Smooth muscle cell (in vitro differentiated cells): Measurements from ENCODE around the gene VSIR. TPM values are rescaled to one million over a fixed set of nuclear protein-coding genes. Genes with fewer than 3 reads are reported as not detected.

Source experiments
- DNase-seq: peaks from one replicate; lab custom pipeline; 2025; ENCODE audit not compliant: unreplicated experiment; lab: John Stamatoyannopoulos, UW
- H2AFZ ChIP-seq: fragments of 200-600 bp; sonication (generic); 2 replicates; pipeline ENCODE4 v1.6.0; 2016; ENCODE audit warnings: antibody characterized with exemption, low read depth, mild to moderate bottlenecking
- H3F3A ChIP-seq: fragments of 200-600 bp; sonication (generic); 2 replicates; pipeline ENCODE4 v1.6.0; 2017; ENCODE audit warnings: antibody characterized with exemption, low read depth
- H3K27ac ChIP-seq: fragments of 200-600 bp; sonication (generic); 2 replicates; pipeline ENCODE4 v1.5.1; 2016; ENCODE audit warnings: low read depth, mild to moderate bottlenecking
- H3K27me3 ChIP-seq: fragments of 200-600 bp; sonication (generic); 2 replicates; pipeline ENCODE4 v1.6.1; 2016; ENCODE audit warnings: low read depth, mild to moderate bottlenecking
- H3K36me3 ChIP-seq: fragments of 200-600 bp; sonication (generic); 2 replicates; pipeline ENCODE4 v1.5.1; 2016; ENCODE audit warnings: low read depth
- H3K4me1 ChIP-seq: fragments of 200-600 bp; sonication (generic); 2 replicates; pipeline ENCODE4 v1.5.1; 2016; ENCODE audit warnings: low read depth
- H3K4me2 ChIP-seq: fragments of 200-600 bp; sonication (generic); 2 replicates; pipeline ENCODE4 v1.6.0; 2016; ENCODE audit warnings: mild to moderate bottlenecking
- H3K4me3 ChIP-seq: fragments of 200-600 bp; sonication (generic); 2 replicates; pipeline ENCODE4 v1.5.1; 2016; ENCODE audit warnings: mild to moderate bottlenecking
- H3K79me2 ChIP-seq: fragments of 200-600 bp; sonication (generic); 2 replicates; pipeline ENCODE4 v1.6.0; 2016; ENCODE audit warnings: low read depth, mild to moderate bottlenecking
- H3K9ac ChIP-seq: fragments of 200-600 bp; sonication (generic); 2 replicates; pipeline ENCODE4 v1.6.0; 2016; ENCODE audit warnings: low read depth
- H3K9me3 ChIP-seq: fragments of 200-600 bp; sonication (generic); replicated peaks from 2 replicates; pipeline ENCODE4 v1.5.1; 2016; ENCODE audit warnings: low read depth
- H4K20me1 ChIP-seq: fragments of 200-600 bp; sonication (generic); 2 replicates; pipeline ENCODE4 v1.6.0; 2016; ENCODE audit warnings: low read depth
- WGBS: methylation state at CpG from one replicate; pipeline ENCODE4 v1.1.7; 2016; ENCODE audit warnings: low lambda C conversion rate; 5-methylcytosine and 5-hydroxymethylcytosine counted together
- polyA plus RNA-seq: library from polyadenylated mRNA; unstranded; fragments of >200 nt; fragmentation: Nextera tagmentation; extraction: Ambion mirVana; gene quantifications from 2 replicates; pipeline ENCODE4 v1.2.1, GENCODE V29; 2016
- total RNA-seq: library from RNA; depleted of rRNA; stranded (reverse); fragments of >200 nt; gene quantifications from 2 replicates; pipeline ENCODE4 v1.2.3, GENCODE V29; 2014
- TF ChIP-seq, protein P1 (sequence below): fragments of 200-600 bp; sonication (generic); IDR thresholded peaks from 2 replicates; pipeline ENCODE4 v1.5.1; 2017; ENCODE audit warnings: borderline replicate concordance, mild to moderate bottlenecking, antibody characterized with exemption; ENCODE audit not compliant: insufficient read depth, poor library complexity, severe bottlenecking

The VSIR gene
- total and polyA plus RNA-seq, 2 experiments from 2014 or later, result 3.6 TPM

DNA sequence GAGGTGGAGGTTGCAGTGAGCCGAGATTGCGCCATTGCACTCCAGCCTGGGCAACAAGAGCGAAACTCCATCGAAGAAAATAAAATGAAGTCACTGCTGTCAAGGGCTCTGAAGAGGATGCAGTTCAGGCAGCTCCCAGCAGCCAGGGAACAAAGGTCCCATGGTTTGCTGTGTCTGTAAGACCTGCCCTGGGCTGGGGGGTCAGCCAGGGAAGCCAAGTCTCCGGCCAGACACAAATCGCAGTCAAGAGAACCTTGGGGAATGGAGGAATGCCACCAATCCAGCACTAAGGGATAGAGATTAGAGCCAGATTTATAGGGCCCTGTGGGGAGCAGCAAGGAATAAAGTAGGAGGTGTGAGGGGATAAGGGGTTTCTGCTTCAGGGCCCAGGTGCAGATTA is 28.9 kb upstream of the VSIR start:
- H2AFZ ChIP-seq, result no peak overlapping the region
- H3K27ac ChIP-seq, result no peak overlapping the region
- DNase-seq, result no peak
- TF ChIP-seq, protein P1, sequence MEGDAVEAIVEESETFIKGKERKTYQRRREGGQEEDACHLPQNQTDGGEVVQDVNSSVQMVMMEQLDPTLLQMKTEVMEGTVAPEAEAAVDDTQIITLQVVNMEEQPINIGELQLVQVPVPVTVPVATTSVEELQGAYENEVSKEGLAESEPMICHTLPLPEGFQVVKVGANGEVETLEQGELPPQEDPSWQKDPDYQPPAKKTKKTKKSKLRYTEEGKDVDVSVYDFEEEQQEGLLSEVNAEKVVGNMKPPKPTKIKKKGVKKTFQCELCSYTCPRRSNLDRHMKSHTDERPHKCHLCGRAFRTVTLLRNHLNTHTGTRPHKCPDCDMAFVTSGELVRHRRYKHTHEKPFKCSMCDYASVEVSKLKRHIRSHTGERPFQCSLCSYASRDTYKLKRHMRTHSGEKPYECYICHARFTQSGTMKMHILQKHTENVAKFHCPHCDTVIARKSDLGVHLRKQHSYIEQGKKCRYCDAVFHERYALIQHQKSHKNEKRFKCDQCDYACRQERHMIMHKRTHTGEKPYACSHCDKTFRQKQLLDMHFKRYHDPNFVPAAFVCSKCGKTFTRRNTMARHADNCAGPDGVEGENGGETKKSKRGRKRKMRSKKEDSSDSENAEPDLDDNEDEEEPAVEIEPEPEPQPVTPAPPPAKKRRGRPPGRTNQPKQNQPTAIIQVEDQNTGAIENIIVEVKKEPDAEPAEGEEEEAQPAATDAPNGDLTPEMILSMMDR, result no peak
- H3K27me3 ChIP-seq, result peaks cover 24% of the 10 kb centered on the region
- no peak overlapping the region for H3K4me3 ChIP-seq
- no peaks in the 10 kb centered on the region for H3K79me2 ChIP-seq
- H3K4me1 ChIP-seq, result no peaks in the 10 kb centered on the region
- 92% methylated on average over 6 of the region's 6 CpGs for WGBS
- H3K9ac ChIP-seq, result no peak overlapping the region
- no peaks in the 10 kb centered on the region for H3K9me3 ChIP-seq
- no peaks in the 10 kb centered on the region for H3K36me3 ChIP-seq
- no peaks in the 10 kb centered on the region for H3F3A ChIP-seq
- H4K20me1 ChIP-seq, result no peaks in the 10 kb centered on the region
- H3K4me2 ChIP-seq, result no peak overlapping the region

DNA sequence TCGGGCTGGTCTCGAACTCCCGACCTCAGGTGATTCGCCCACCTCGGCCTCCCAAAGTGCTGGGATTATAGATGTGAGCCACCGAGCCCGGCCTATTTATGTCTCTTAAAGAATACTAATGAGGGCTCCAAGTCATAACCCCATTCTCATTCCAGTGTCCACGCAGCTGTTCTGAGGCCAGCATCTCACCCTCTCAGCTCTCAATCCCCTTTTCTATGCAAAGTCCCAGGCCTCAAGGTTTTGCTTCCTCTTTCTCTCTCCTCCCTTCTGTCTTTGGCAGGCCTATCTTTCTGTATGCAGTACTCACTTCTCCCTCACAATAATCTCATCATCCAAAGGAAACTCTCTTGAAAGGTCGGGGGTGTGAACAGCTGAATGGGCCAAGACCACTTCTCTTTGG is 28.0 kb upstream of the VSIR start:
- H2AFZ ChIP-seq, result no peak overlapping the region
- no peaks in the 10 kb centered on the region for H3K4me1 ChIP-seq
- no peaks in the 10 kb centered on the region for H3K9me3 ChIP-seq
- H3K79me2 ChIP-seq, result no peaks in the 10 kb centered on the region
- DNase-seq, result no peak
- H3K9ac ChIP-seq, result no peak overlapping the region
- no peaks in the 10 kb centered on the region for H3F3A ChIP-seq
- H3K4me3 ChIP-seq, result no peak overlapping the region
- WGBS, result 90% methylated on average over 9 of the region's 9 CpGs
- no peak overlapping the region for H3K27ac ChIP-seq
- no peaks in the 10 kb centered on the region for H4K20me1 ChIP-seq
- peaks cover 21% of the 10 kb centered on the region for H3K27me3 ChIP-seq
- no peaks in the 10 kb centered on the region for H3K36me3 ChIP-seq
- TF ChIP-seq, protein P1, result no peak
- H3K4me2 ChIP-seq, result no peak overlapping the region

GRCh38 chr10:71799608-71800453 is 26.5 kb upstream of the VSIR start:
- TF ChIP-seq, protein P1, result no peak
- no peak for DNase-seq
- H4K20me1 ChIP-seq, result no peaks in the 10 kb centered on the region
- no peaks in the 10 kb centered on the region for H3K36me3 ChIP-seq
- H3K4me2 ChIP-seq, result no peak overlapping the region
- WGBS, result 86% methylated on average over 3 of the region's 3 CpGs
- H3K9me3 ChIP-seq, result no peaks in the 10 kb centered on the region
- H3K79me2 ChIP-seq, result no peaks in the 10 kb centered on the region
- H3K27ac ChIP-seq, result no peak overlapping the region
- H3K9ac ChIP-seq, result no peak overlapping the region
- H3K4me1 ChIP-seq, result no peaks in the 10 kb centered on the region
- H2AFZ ChIP-seq, result no peak overlapping the region
- no peak overlapping the region for H3K4me3 ChIP-seq
- H3F3A ChIP-seq, result no peaks in the 10 kb centered on the region
- peaks cover 5% of the 10 kb centered on the region for H3K27me3 ChIP-seq

DNA sequence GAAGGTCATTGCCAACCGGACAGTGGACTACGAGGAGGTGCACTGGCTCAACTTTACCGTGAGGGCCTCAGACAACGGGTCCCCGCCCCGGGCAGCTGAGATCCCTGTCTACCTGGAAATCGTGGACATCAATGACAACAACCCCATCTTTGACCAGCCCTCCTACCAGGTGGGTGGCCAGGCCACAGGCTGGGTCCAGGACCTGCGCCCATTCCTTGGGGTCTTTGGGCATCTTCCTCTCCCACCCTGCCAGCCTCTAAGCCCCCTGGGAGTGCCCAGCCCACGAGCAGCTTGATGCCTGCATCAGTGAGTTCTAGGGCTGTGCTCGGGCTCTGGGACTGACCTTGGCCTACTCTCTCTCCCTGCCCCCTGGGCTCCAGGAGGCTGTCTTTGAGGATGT is 25.8 kb upstream of the VSIR start:
- no peaks in the 10 kb centered on the region for H3K27me3 ChIP-seq
- H3K79me2 ChIP-seq, result no peaks in the 10 kb centered on the region
- H3F3A ChIP-seq, result no peaks in the 10 kb centered on the region
- no peaks in the 10 kb centered on the region for H4K20me1 ChIP-seq
- no peak overlapping the region for H3K4me3 ChIP-seq
- no peaks in the 10 kb centered on the region for H3K36me3 ChIP-seq
- H3K4me2 ChIP-seq, result no peak overlapping the region
- no peaks in the 10 kb centered on the region for H3K4me1 ChIP-seq
- TF ChIP-seq, protein P1, result no peak
- WGBS, result 86% methylated on average over 10 of the region's 10 CpGs
- no peaks in the 10 kb centered on the region for H3K9me3 ChIP-seq
- no peak overlapping the region for H3K27ac ChIP-seq
- no peak overlapping the region for H3K9ac ChIP-seq
- H2AFZ ChIP-seq, result no peak overlapping the region
- no peak for DNase-seq
